Right kidney (tissue), 1 donor: Measurements from ENCODE around the gene PPP1R11.
A peak's percentile ranks its signal among the peaks of the same experiment; 100 is the strongest.

Source experiments
- DNase-seq: peaks from one replicate; pipeline ENCODE4 v3.0.0-alpha.2; 2016

PPP1R11 gene

DNA sequence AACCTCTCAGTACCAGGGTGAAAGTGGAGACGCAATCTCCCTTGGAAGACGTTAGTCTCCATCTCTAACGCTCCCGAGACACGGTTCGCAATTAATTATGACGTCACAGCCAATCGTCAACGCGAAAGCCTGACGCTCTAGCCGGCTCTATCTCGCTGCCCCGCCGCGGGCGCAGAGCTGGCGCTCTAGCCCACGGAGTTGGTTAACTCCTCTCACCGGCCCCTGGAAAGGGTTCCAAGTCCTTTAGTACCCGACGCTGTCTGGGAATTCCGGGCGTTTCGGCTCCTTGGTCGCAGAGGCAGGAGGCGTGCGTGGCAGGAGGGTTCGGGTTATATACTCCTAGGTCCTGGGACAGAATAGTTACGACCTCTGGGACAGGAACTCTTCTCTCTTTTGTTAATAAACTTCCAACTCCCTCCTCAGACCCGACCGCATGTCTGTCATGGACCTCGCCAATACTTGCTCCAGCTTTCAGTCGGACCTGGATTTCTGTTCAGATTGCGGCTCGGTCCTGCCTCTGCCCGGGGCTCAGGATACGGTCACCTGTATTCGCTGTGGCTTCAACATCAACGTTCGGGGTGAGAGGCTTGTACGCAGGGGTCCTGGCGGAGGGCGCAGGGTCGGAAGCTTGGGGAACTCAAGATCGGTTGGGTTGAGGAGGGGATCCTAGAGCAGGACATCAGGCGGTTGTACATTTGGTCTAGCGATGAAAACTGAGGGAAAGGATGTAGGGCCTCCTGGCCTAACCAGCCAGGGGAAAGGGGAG, 5.7 kb upstream of the PPP1R11 start, which contains the start of gene POLR1H:
TSS of gene POLR1H (plus strand) at position 174 of the 766 bp plus-strand sequence. CDS start at position 434, 260 bp downstream.
- peak; percentile 90 for DNase-seq

DNA sequence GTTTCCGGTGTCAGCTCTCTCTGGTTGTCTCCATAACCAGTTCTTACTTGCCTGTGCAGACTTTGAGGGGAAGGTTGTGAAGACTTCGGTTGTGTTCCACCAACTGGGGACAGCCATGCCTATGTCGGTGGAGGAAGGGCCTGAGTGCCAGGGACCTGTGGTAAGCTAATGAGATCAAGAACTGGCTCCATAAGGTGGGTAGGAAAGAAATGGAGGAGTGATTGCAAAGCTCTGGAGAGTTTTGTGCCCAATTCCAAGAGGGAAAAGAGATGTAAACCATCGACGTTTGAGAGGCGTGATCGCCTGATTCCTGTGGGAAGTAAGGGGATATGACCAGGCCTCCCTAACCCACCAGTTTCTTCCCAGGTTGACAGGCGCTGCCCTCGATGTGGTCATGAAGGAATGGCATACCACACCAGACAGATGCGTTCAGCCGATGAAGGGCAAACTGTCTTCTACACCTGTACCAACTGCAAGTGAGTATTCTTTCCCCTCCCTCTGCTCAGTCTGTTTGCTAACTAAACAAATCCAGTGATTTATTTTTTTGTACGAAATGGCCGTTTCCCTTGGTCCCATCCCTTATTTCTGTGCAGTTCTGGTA, 5.0 kb upstream of the PPP1R11 start:
- no peak for DNase-seq

DNA sequence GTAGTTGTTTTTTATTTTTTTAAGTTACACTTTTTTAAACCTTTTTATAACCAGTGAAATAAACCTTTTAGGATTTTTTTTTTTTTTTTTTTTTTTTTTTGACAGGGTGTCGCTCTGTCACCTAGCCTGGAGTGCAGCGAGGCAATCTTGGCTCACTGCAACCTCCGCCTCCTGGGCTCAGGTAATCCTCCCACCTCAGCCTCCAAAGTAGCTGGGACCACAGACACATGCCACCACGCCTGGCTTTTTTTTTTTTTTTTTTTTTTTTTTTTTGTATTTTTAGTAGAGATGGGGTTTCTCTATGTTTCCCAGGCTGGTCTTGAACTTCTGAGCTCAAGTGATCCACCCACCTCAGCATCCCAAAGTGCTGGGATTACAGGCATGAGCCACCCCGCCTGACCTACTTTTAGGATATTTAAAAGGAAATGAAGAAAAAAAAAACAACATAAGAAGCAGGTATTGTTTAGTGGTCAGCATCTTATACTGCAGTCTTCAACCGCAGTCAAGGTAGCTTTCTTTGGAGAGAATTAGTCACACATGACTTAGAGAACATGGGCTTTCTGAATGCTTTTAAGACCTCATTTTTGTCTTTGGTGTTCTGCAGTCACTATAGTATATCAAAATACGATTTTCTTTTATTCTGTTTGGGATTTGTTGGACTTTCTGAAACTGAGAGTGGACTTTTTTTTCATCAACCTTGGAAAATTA, 4.4 kb upstream of the PPP1R11 start:
- no peak for DNase-seq

DNA sequence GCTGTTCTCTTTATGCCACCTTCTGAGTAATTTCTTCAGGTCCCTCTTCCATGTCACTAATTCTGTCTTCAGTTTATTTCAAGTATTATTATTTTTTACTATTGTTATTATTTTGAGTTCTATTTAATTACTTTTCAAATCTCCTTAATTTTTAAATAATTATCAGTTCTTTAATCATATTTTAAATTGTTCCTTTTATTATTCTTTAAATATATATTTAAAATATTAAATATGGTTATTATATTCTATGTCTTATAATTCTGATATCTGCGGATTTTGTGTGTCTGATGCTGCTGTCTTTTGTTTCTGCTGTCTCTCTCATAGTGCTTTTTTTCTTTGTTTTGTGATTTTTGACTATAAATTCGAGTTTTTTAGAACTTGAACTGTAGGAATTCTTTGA, 3.7 kb upstream of the PPP1R11 start:
- DNase-seq = no peak

DNA sequence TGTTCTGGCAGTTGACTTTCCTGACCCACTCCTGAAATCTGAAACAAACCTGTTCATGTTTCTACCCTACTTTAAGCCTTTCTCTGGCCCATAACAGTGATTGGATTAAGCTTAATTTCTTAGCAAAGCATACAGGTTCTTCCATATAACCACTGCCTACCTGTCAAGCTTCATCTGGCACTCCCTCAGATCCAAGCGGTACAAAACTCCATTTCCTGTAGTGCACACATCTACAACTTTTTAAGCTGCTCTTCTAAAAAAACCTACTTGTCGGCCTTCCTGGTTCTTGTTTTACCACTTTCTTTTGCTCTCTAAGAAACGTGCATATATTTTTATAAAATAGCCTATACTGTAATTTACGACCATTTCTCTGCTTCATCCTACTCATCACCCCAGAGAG, 916 bp upstream of the PPP1R11 start:
- no peak for DNase-seq

DNA sequence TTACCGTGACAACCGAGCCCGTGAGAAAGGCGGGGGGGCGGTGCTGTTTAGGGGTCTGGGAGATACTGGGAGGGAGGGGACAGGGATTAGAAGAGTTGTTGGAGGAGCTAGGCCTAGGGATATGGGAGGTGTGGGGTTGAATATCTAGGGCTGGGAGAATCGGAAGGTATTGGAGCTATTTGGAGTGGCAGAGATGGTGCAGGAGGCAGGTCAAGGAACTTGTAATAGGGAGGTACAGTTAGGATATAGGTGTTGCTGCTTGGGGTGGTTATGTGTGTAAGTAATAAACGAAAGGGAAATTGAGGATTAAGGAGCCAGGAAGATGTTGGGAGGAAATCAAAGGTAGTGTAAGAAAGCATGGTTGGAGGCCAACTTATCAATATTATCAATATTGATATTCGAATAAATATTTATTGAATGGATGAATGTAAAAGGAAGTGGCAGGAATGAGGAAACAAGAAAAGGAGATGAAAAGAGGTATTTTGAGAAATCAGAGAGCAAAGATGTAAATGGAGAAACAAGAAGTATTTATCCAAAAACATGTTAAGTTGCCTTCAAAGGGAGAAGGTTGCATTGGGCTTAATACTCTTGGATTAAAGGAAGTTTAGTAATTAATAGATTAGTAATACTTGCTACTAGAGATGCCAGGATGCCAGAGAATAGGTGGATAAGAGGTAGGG, 602 bp downstream of the PPP1R11 start:
- DNase-seq = no peak

DNA sequence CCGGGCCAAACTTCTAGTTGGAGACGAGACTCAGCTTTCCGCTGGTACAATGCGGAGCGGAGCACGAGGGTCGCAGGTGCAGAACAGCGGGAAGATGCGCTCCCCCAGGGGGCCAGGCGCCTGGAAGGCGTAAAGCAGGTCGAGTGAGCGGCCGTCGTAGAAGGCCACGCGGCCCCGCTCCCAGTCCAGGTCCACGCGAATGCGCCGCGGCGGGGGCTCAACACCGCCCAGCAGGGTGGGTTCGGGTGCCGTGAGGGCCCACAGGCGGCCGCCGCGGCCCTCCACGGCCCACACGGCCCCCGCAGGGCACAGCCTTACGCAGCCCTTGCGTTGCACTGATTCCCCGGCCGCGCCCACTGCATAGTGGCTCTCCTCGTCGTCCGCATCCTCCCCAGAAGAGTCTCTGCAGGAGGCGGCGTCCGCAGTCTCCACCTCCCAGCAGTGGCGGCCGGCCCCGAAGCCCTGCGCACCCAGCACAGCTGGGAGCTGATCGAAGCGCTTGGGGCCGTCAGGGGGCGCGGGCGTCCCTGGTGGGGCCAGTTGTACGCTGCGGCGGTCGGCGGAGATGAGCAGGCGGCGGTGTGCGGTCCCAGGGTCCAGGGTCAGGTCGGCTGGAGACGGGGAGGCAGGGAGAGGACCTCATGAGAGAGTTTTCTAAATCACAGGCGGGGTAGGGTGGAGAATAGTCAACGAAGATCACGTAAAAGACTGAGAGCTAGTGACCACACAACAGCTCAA, 4.3 kb downstream of the PPP1R11 start:
- peak; percentile 46 for DNase-seq

DNA sequence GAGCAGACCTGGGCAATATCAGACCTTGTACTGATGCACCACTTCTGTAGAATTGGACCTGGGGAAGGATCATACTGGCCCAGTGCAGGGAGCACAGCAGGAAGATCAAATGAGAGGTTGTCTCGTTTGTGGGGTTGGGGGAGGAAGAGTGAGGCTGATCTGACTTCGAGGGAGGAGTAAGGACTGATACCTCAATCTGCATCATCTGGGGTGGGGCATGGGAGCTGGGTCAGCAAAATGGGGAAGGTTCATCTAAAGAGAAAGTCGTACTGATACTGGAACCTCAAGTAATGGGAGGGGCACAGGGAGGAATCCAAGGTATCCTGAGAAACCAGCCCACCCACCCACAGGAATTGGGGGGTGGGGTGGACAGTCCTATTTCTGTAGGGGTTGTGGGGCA, 4.9 kb downstream of the PPP1R11 start:
- DNase-seq = no peak

DNA sequence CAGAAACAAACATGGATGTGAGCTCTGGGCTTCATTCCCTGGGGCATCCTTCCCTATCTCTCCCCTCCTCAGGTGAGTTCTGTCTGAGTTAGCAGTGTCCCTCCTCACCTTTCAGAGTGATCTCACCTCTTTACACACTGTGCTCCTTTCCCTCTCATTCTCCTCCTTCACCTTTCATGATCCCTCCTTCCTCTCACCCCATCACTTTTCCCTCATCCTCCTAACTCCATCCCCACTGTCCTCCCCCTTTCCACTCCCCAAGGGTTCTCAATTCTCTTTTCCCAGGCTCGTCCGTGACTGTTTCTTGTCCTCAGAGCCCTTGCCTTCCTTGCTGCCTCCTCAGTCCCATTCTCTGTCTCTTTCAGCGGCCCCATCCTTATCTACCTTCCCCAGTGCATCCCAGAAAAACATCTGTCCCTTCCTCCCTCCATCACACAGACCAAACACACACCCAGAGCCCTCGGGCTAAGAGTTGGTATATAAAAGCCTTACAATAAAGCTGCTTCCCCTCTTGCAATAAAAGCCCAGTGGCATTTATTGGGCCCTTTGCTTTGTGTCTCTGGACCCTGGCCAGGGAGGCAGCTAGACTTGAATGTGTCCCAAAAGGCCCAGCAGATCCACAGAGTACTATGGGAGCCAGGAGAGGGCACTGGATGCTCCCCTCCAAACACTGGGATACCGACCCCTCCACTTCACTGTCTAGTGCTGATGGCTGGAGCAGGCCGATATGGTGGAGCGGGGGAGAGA, 6.7 kb downstream of the PPP1R11 start:
- DNase-seq = no peak

DNA sequence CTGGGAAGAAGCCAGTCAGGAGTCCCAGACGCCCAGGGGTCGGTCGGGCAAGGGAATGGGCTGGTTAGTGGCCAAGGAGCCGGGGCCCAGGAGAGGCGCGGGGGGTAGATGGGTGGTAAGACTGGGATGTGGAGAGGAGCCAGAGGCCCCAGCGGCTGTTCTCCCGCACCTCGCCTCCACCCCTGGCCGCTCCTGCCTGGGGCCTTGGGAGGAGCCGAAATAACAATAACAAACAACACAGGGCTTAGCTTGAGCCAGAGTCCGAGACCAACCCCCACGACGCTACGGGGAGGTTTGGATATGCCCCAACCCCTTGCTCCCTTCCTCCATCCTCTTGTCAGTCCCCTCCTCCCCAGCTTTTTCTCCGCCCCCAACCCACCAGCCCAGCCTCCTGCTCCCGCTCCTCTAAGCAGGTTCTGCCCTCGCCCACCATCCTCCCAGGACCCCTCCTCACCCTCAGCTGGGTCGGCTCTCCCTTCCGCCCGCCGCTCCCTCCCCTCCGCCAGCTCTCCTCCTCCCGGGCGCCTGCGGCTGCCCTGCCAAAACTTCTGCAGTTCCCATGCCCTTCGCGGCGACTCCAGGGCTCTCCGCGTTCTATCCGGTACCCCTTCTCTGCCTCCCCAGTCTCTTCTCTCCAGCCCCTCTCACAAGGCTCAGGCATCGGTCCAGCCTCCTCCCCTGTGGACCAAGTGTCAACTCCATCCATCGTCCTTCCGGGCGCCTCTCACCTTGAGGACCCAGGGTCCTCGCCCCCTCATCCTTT, 7.5 kb downstream of the PPP1R11 start:
- DNase-seq = peak; percentile 27

DNA sequence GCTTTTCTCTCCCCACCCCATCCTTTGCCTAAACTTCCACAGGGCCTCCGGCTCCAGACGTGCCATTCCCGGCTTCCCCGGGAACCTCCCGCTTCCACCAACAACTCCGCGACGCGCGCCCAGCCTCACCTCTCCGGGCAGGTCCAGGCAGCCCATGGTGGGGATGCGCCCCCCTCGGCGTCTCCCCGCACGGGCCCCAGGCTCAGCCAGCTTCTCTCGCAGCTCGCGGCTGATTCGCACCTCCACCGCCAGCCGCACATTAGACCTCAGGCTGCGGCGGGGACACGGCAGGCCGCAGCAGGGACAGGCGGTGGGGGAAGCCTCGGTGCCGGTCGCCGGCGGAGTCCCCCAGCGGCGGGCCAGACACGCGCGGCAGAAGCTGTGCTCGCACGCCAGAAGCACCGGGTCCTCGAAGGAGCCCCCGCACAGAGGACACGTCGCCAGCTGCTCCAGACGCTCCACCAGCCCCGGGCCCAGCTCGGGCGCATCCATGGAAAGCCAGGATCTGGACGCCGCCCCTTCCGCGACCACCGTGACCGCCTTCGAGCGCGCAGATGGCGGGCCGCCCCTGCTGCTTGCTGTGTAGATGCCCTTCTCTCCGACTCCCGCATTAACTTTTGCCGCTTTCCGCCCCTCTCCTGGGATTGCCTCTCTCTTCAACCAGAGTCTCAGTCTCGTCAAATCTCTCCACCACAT, 8.2 kb downstream of the PPP1R11 start, which contains the start of gene RNF39:
TSS of gene RNF39 (minus strand) at position 676 of the 696 bp plus-strand sequence. CDS start at position 492, 184 bp downstream.
- DNase-seq = peak; percentile 53

DNA sequence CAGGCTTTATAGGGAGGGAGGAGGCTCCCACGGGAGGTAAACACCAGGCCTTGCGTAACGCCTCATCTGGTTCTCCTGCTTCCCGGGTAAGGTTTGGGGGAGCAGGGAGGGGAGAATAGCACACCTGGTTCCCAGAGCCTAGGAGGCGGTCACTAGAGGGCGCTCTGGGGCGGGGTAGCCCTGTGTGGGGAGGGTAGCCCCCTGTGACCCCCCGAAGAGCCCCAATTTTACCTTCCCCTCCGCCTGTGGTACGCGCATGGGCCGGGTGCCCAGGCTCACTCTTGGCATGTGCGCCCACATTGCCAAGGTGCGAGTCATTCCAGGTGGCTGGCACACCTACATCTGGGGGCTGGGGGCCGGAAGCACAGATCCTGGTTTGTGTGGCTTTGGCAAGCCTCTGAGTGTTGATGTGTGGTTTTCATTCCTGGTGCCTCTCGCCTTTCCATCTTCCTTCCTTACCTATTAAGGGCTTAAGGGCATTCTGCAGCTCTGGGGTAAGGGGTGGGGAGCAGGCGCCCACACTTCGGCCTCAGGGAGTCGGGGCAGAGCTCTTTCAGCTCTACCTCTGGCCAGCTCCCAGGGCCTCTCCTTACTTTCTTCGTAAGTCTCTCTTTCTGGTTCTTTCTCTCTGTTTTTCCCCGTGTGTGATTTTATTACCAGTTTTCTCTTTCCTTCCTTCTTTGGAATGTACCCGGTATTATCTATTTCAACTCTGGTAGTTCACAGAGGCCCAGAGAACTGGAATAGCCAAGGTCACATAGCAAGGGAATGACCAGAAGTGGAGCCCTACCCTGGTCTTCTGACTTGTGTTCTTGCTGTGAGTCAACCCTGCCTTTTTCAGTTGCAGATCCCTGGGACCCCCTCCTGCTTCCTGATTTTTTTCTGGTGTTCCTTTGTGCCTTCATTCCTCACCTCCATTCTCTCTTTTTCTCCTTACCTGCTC, 9.1 kb downstream of the PPP1R11 start:
- DNase-seq = no peak

DNA sequence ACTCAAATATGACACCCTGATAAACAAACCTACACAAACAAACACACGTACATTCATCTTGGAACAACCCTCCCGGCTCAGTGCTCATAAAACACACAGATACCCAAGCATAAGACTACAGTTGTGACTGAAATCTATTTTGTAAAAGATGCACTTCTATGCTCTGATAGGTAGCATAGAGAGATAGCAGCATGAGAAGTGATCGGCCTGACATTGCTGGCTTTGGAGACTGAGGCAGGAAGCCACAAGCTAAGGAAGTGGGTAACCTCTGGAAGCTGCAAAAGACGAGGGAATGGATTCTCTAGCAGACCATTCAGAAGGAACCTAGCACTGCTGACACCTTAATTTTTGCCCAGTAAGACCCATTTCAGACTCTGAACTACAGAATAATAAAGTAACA, 10.2 kb downstream of the PPP1R11 start:
- DNase-seq = no peak

DNA sequence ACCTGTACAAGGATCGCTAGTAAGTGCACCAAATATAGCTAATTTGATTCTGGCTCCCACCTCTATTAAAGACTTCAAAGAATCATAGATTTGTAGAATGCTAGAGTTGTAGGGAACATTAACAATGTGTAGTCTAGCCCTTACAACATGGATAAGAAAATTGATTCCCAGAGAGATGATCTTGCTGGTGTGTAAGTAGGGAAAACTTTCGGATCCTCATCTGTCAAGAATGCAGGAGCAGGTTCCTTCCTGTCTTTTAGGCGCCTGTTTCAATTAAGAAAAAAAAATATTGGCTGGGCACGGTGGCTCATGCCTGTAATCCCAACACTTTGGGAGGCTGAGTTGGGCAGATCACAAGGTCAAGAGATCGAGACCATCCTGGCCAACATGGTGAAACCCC, 20.9 kb downstream of the PPP1R11 start:
- DNase-seq = no peak

DNA sequence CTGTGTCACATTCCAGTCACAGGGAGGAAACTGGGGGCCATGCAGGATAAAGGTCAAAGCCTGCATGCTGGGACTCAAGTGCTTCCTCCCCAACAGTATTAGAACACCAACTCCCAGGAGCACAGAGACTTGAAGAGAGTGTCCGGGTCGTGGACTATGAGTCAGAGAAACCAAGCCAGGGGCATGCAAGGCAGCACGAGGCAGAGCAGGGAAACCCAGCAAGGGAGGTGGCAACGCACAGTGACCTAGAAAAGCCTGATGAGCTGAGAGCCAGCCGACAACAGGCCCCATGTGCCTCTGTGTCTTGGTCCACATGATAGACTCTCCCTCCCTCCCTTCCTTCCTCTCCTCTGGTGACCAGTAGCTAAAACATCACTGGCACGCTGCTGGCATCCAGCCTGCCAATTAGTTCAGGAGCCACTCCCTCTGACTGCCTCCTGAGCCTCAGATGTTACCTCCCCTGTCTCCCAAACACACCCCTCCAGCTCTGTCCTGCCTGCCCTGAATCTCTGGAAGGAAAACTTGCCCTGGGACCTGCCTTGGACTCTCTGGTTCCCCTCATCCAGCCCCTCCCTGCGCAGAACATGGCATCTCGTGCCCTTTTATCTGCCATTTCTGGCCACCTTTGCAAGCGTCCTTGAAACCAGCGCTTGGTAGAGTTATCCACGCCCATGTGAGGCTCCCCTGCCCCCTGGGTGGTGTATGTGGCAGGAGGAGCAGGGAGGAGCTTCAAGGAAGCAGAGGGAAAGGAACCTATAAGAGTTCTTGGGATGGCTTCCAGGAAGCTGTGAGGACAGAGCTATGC, 24.8 kb downstream of the PPP1R11 start:
- DNase-seq = no peak

DNA sequence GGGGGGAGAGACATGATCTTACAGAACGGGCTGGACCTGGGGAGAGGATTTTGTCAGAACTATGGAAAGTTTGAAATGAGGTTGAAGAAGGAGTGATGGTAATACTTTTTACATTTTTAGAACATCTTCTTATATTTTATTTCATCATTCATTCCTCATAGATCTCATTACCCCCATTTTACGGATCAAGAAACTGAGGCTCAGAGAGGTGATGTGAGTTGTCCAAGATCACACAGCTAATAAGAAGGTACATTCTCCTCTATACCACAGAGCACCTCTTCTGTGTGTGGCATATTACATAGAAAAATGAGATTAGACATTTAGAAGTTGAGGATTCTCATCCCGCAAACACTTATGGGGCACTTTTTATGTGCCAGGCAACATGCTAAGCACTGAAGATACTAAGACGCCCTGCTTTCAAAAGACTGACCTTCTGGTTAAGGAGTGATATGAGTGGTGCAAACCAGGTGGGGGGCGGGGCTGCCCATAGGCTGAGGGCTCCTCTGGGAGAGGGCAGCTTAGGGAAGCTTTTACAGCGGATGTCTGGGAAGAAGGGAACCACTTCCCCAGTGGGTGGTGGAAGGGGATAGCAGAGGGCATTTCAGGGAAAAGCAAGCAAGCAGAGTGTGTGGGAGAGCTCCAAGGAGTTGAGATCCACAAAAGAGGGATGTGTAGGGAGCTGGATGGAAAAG, 26.0 kb downstream of the PPP1R11 start:
- DNase-seq = no peak
